H1 (cell line): ENCODE data around the gene PSME1. TPM values are rescaled to one million over a fixed set of nuclear protein-coding genes. Genes with fewer than 3 reads are reported as not detected.

ENCODE experiments used
- CTCF ChIA-PET: fragments of 300-600 bp; sonication (Branson Sonifier 250); formaldehyde crosslinking; loops from one replicate; lab custom pipeline; 2021; ENCODE audit not compliant: partially characterized antibody; lab: Charles Lee
- POLR2A ChIA-PET: fragments of 300-600 bp; sonication (Branson Sonifier 250); formaldehyde crosslinking; loops from one replicate; lab custom pipeline; 2021; ENCODE audit warnings: inconsistent platforms; ENCODE audit not compliant: partially characterized antibody; lab: Charles Lee
- DNase-seq, 2 experiments: peaks; one replicate each; pipeline versions ENCODE4 v3.0.0 to v3.0.0-alpha.2; 2010 to 2022; ENCODE audit warnings: low spot score in 2 of 2, low read depth in 1 of 2, mixed read lengths in 1 of 2
- FAIRE-seq: peaks from 2 replicates; lab custom pipeline; 2011; peaks lifted over from hg19 to GRCh38; lab: Jason Lieb, UNC
- H2AFZ ChIP-seq: 2 replicates; pipeline ENCODE4 v1.8.1; 2012; ENCODE audit warnings: low read length, inconsistent platforms
- H2AK5ac ChIP-seq: 2 replicates; pipeline ENCODE4 v1.6.1; 2013; ENCODE audit warnings: low read depth, low read length
- H2BK120ac ChIP-seq: replicated peaks from 2 replicates; pipeline ENCODE3; 2013; ENCODE audit warnings: low read depth, low read length, inconsistent platforms
- H2BK12ac ChIP-seq: 2 replicates; pipeline ENCODE4 v1.6.1; 2013; ENCODE audit warnings: low read depth, low read length
- H2BK15ac ChIP-seq: 2 replicates; pipeline ENCODE4 v1.6.1; 2013; ENCODE audit warnings: low read length
- H2BK20ac ChIP-seq: 2 replicates; pipeline ENCODE4 v1.6.1; 2013; ENCODE audit warnings: low read length
- H2BK5ac ChIP-seq: 2 replicates; pipeline ENCODE4 v1.6.1; 2013; ENCODE audit warnings: low read depth, low read length
- H3K14ac ChIP-seq: 2 replicates; pipeline ENCODE4 v1.6.1; 2013; ENCODE audit warnings: inconsistent platforms; ENCODE audit not compliant: insufficient read length
- H3K18ac ChIP-seq: 2 replicates; pipeline ENCODE4 v1.6.1; 2013; ENCODE audit warnings: low read length; ENCODE audit errors: extremely low read depth
- H3K23ac ChIP-seq: 2 replicates; pipeline ENCODE4 v1.6.1; 2013; ENCODE audit warnings: inconsistent platforms; ENCODE audit not compliant: insufficient read length
- H3K23me2 ChIP-seq: 2 replicates; pipeline ENCODE4 v1.6.1; 2013; ENCODE audit warnings: low read depth, low read length
- H3K27ac ChIP-seq: 2 replicates; pipeline ENCODE4 v1.6.1; 2011; ENCODE audit warnings: low read depth, low read length, inconsistent platforms
- H3K27me3 ChIP-seq, 4 experiments: replicated peaks in 1 of 4; 1 replicate in 1 of 4; 2 replicates in 3 of 4; pipeline versions ENCODE4 v1.6.1 to v1.8.1; 2011 to 2013; ENCODE audit warnings: low read length in 3 of 4, mild to moderate bottlenecking in 3 of 4, inconsistent platforms in 2 of 4, mixed read lengths in 2 of 4, moderate library complexity in 1 of 4; ENCODE audit not compliant: control insufficient read depth in 3 of 4, insufficient read depth in 3 of 4; ENCODE audit errors: extremely low read depth in 1 of 4
- H3K36me3 ChIP-seq, 4 experiments: 2 replicates each; pipeline versions ENCODE4 v1.6.1 to v1.8.1; 2011 to 2013; ENCODE audit warnings: mild to moderate bottlenecking in 4 of 4, low read length in 3 of 4, moderate library complexity in 2 of 4, control low read depth in 1 of 4, inconsistent platforms in 1 of 4; ENCODE audit not compliant: insufficient read depth in 4 of 4, control insufficient read depth in 2 of 4
- H3K4ac ChIP-seq: replicated peaks from 2 replicates; pipeline ENCODE3; 2013; ENCODE audit warnings: low read length, low read depth, mixed read lengths, inconsistent platforms; ENCODE audit not compliant: insufficient read length
- H3K4me1 ChIP-seq, 4 experiments: replicated peaks in 1 of 4; 1 replicate in 1 of 4; 2 replicates in 3 of 4; pipeline versions ENCODE4 v1.6.1 to v1.8.1; 2011 to 2013; ENCODE audit warnings: low read length in 3 of 4, inconsistent platforms in 2 of 4, mixed read lengths in 1 of 4; ENCODE audit not compliant: insufficient read depth in 4 of 4, control insufficient read depth in 3 of 4
- H3K4me2 ChIP-seq, 2 experiments: 2 replicates each; pipeline versions ENCODE4 v1.6.1 to v1.8.1; 2011 to 2013; ENCODE audit warnings: low read depth in 2 of 2, low read length in 2 of 2, control low read depth in 1 of 2, inconsistent platforms in 1 of 2, mild to moderate bottlenecking in 1 of 2; ENCODE audit not compliant: insufficient read depth in 1 of 2
- H3K4me3 ChIP-seq, 4 experiments: fragments of 200-600, 300-600 bp in 1 of 4; sonication (generic), shearing (Covaris generic), sonication (Bioruptor Twin) in 1 of 4; 2 replicates each; pipeline versions ENCODE4 v1.5.1 to v1.8.1; 2011 to 2016; ENCODE audit warnings: low read length in 4 of 4, low read depth in 3 of 4, control low read depth in 2 of 4, inconsistent platforms in 2 of 4, mild to moderate bottlenecking in 2 of 4, mixed read lengths in 1 of 4, moderate library complexity in 1 of 4; ENCODE audit not compliant: insufficient read depth in 2 of 4; ENCODE audit errors: extremely low read depth in 1 of 4
- H3K56ac ChIP-seq: replicated peaks from 2 replicates; pipeline ENCODE3; 2013; ENCODE audit warnings: low read depth, mild to moderate bottlenecking, mixed read lengths, low read length, inconsistent platforms; ENCODE audit not compliant: insufficient read length
- H3K79me1 ChIP-seq: 2 replicates; pipeline ENCODE4 v1.6.1; 2013; ENCODE audit warnings: low read depth, low read length, control low read depth
- H3K79me2 ChIP-seq, 2 experiments: 2 replicates each; pipeline versions ENCODE4 v1.6.1 to v1.8.1; 2012 to 2013; ENCODE audit warnings: low read length in 2 of 2, mild to moderate bottlenecking in 2 of 2, inconsistent platforms in 1 of 2; ENCODE audit not compliant: insufficient read depth in 2 of 2, control insufficient read depth in 1 of 2
- H3K9ac ChIP-seq, 4 experiments: replicated peaks in 1 of 4; 1 replicate in 1 of 4; 2 replicates in 3 of 4; pipeline versions ENCODE4 v1.6.1 to v1.8.1; 2011 to 2013; ENCODE audit warnings: low read depth in 3 of 4, low read length in 3 of 4, control low read depth in 2 of 4, mild to moderate bottlenecking in 2 of 4, moderate library complexity in 2 of 4, inconsistent platforms in 1 of 4; ENCODE audit errors: extremely low read depth in 1 of 4
- H3K9me3 ChIP-seq, 2 experiments: 2 replicates each; pipeline versions ENCODE4 v1.6.1 to v1.8.1; 2012 to 2013; ENCODE audit warnings: mild to moderate bottlenecking in 2 of 2, moderate library complexity in 2 of 2, control low read depth in 1 of 2, inconsistent platforms in 1 of 2, low read depth in 1 of 2, low read length in 1 of 2, mixed read lengths in 1 of 2; ENCODE audit not compliant: insufficient read depth in 2 of 2
- H4K20me1 ChIP-seq, 2 experiments: replicated peaks in 1 of 2; 2 replicates each; pipeline versions ENCODE3 to v1.8.1; 2011 to 2013; ENCODE audit warnings: inconsistent platforms in 2 of 2, low read length in 2 of 2, mild to moderate bottlenecking in 1 of 2; ENCODE audit not compliant: insufficient read depth in 2 of 2, control insufficient read depth in 1 of 2
- H4K5ac ChIP-seq: 2 replicates; pipeline ENCODE4 v1.6.1; 2013; ENCODE audit warnings: low read length, low read depth, mixed read lengths, inconsistent platforms; ENCODE audit not compliant: insufficient read length
- H4K8ac ChIP-seq: 2 replicates; pipeline ENCODE4 v1.8.0; 2013; ENCODE audit warnings: mild to moderate bottlenecking, moderate library complexity, low read length, inconsistent platforms; ENCODE audit not compliant: insufficient read depth; ENCODE audit errors: extremely low read depth
- H4K91ac ChIP-seq: replicated peaks from 2 replicates; pipeline ENCODE3; 2013; ENCODE audit warnings: low read length, mixed read lengths, inconsistent platforms; ENCODE audit not compliant: insufficient read length
- HDAC2 ChIP-seq, 2 experiments: fragments of 300-600 bp in 1 of 2; sonication (generic) in 1 of 2; IDR thresholded peaks; 2 replicates each; pipeline ENCODE4 v1.6.1; 2011 to 2012; ENCODE audit warnings: low read depth in 2 of 2, low read length in 2 of 2, mild to moderate bottlenecking in 2 of 2, moderate library complexity in 2 of 2, borderline replicate concordance in 1 of 2, inconsistent platforms in 1 of 2
- JUN ChIP-seq: IDR thresholded peaks from 2 replicates; pipeline ENCODE4 v1.6.1; 2011; ENCODE audit warnings: low read depth, mild to moderate bottlenecking, improper control_type of control experiment, low read length
- NRF1 ChIP-seq: IDR thresholded peaks from 2 replicates; pipeline ENCODE4 v1.6.1; 2011; ENCODE audit warnings: mild to moderate bottlenecking, low read depth, low read length, improper control_type of control experiment
- POLR2AphosphoS5 ChIP-seq: IDR thresholded peaks from 2 replicates; pipeline ENCODE4 v1.6.1; 2011; ENCODE audit warnings: low read depth, low read length
- RXRA ChIP-seq: IDR thresholded peaks from 2 replicates; pipeline ENCODE4 v1.6.1; 2011; ENCODE audit warnings: low read depth, mild to moderate bottlenecking, low read length, moderate library complexity; ENCODE audit not compliant: insufficient read depth
- USF2 ChIP-seq: IDR thresholded peaks from 2 replicates; pipeline ENCODE4 v1.6.1; 2011; ENCODE audit warnings: low read length, improper control_type of control experiment
- WGBS, 2 experiments: shearing (Covaris generic) in 1 of 2; methylation state at CpG; one replicate each; pipeline versions ENCODE4 v1.1.6 to v1.1.7; 2013 to 2015; ENCODE audit warnings: low lambda C conversion rate in 2 of 2, mixed read lengths in 2 of 2, inconsistent platforms in 1 of 2, low coverage in 1 of 2, missing lambda C conversion rate in 1 of 2; ENCODE audit not compliant: insufficient replicate concordance in 2 of 2, insufficient coverage in 1 of 2, insufficient read length in 1 of 2; ENCODE audit errors: extremely low coverage in 1 of 2, missing lambda C conversion rate in 1 of 2; 5-methylcytosine and 5-hydroxymethylcytosine counted together
- polyA plus RNA-seq, 7 experiments: library from polyadenylated mRNA; depleted of rRNA in 3 of 7; stranded (reverse) in 5 of 7; unstranded in 2 of 7; fragments of >200 nt in 5 of 7; fragments of 200-250 nt in 2 of 7; gene quantifications; 1 replicate in 5 of 7; 2 replicates in 1 of 7; 4 replicates in 1 of 7; pipeline versions ENCODE4 v1.2.1 to v1.2.3, GENCODE V29; 2011 to 2013; ENCODE audit warnings: missing spikeins in 2 of 7, mixed read lengths in 2 of 7
- total RNA-seq: library from RNA; stranded (reverse); fragmentation: NEBNext Ultra II Directional; extraction: Animal tissue kit (Norgen Biotek cat#: 25700); gene quantifications from 2 replicates; pipeline ENCODE4 v1.2.1, GENCODE V29; 2021

The PSME1 gene
- total and polyA plus RNA-seq, 2 of the 8 experiments (the other 6 are each of a cell fraction or from before 2014, with no cell fraction given) = 74.9 to 85.9 TPM

- H3K9me3 ChIP-seq = peaks cover 0 to under 1% of the 10 kb centered on the region in 2 experiments; a peak in 1 of 4 replicates
- TF ChIP-seq HDAC2 (IDR thresholded peaks at IDR 0.05; ENCODE audit: borderline replicate concordance in 1 of 2, low read depth in 2 of 2, low read length in 2 of 2) (no peak), NRF1 (no peak), POLR2AphosphoS5 (no peak), JUN (no peak), USF2 (no peak), RXRA (no peak)
- H4K20me1 ChIP-seq = no peaks in the 10 kb centered on the region
- no peak overlapping the region for H3K4me2 ChIP-seq
- H3K23ac ChIP-seq = no peak overlapping the region
- H2AFZ ChIP-seq = no peak overlapping the region
- H3K79me1 ChIP-seq = no peaks in the 10 kb centered on the region
- H3K56ac ChIP-seq = no peak overlapping the region
- no peak overlapping the region for H4K5ac ChIP-seq
- H2BK20ac ChIP-seq = no peak overlapping the region
- H2BK5ac ChIP-seq = no peak overlapping the region
- H3K79me2 ChIP-seq = no peaks in the 10 kb centered on the region
- H2BK15ac ChIP-seq = no peak overlapping the region
- no peak overlapping the region for H2BK120ac ChIP-seq
- H2AK5ac ChIP-seq = 0 out of 2 replicates have a peak overlapping the region, but pooled peaks have one; percentile 32
- no peaks in the 10 kb centered on the region for H3K4me1 ChIP-seq
- H3K4ac ChIP-seq = no peak overlapping the region
- H4K8ac ChIP-seq = no peak overlapping the region
- peaks cover 4% of the 10 kb centered on the region for H3K23me2 ChIP-seq
- H3K27ac ChIP-seq = no peak overlapping the region
- H2BK12ac ChIP-seq = no peak overlapping the region
- H3K36me3 ChIP-seq = no peaks in the 10 kb centered on the region
- H3K14ac ChIP-seq = no peak overlapping the region
- no peak overlapping the region for H3K9ac ChIP-seq
- H4K91ac ChIP-seq = no peak overlapping the region
- 93% methylated on average over 9 of the region's 9 CpGs; no CpG with 5 or more reads in 1 of the 2 experiments for WGBS, 2 experiments
- H3K27me3 ChIP-seq = no peaks in the 10 kb centered on the region
- ChIA-PET POLR2A (interaction anchor here (0.7 to 23.9 kb wide), 9 partner anchors 8 to 121 kb away, joined by 3 to 626 read pairs (median 4); partner anchors contain the start of genes CPNE6, DHRS4L2, PCK2 and PSME1), CTCF (interaction anchor here (0.6 to 12.2 kb wide), 24 partner anchors 8 to 1038 kb away, joined by 3 to 160 read pairs (median 4); partner anchors contain the start of genes CARMIL3, CIDEB, IRF9 and MDP1)
- FAIRE-seq (no peak), DNase-seq (no peak)
- no peak overlapping the region for H3K18ac ChIP-seq
- no peak overlapping the region for H3K4me3 ChIP-seq
Observed at GRCh38 chr14:24110060-24110459, 25.9 kb upstream of the PSME1 start.
